Body of pancreas (tissue), 4 donors: Measurements from ENCODE around the gene SUN2. TPM values are rescaled to one million over a fixed set of nuclear protein-coding genes. Genes with fewer than 3 reads are reported as not detected.

ENCODE experiments used
- ATAC-seq: fragments of 150-250 bp; one replicate; pipeline ENCODE4 v1.9.1; 2016
- DNase-seq, 4 donors: peaks; one replicate each; pipeline ENCODE4 v3.0.0-alpha.2; 2019
- H3K27ac ChIP-seq, 4 donors: fragments of 200-600 bp; sonication (generic); 1 replicate in 3 of 4; 2 replicates in 1 of 4; pipeline versions ENCODE4 v1.5.1 to v1.6.1; 2016 to 2019; ENCODE audit warnings: mild to moderate bottlenecking in 1 of 4, mixed read lengths in 1 of 4, moderate library complexity in 1 of 4
- H3K27me3 ChIP-seq, 2 donors: fragments of 200-600 bp; sonication (generic); one replicate each; pipeline ENCODE4 v1.6.0; 2016; ENCODE audit warnings: mild to moderate bottlenecking in 1 of 2
- H3K36me3 ChIP-seq, 2 donors: fragments of 200-600 bp; sonication (generic); replicated peaks in 1 of 2; 2 replicates each; pipeline ENCODE4 v1.5.1; 2016; ENCODE audit warnings: low read depth in 2 of 2; ENCODE audit not compliant: insufficient read depth in 1 of 2
- H3K4me1 ChIP-seq: fragments of 200-600 bp; sonication (generic); one replicate; pipeline ENCODE4 v1.6.0; 2016
- H3K4me3 ChIP-seq, 2 donors: fragments of 200-600 bp; sonication (generic); 1 replicate in 1 of 2; 2 replicates in 1 of 2; pipeline ENCODE4 v1.5.1; 2016 to 2019
- H3K9me3 ChIP-seq, 3 donors: fragments of 200-600 bp; sonication (generic); 1 replicate in 2 of 3; 2 replicates in 1 of 3; pipeline ENCODE4 v1.5.1; 2016
- CTCF ChIP-seq, 7 experiments: fragments of 450-650 bp in 4 of 7; fragments of 200-600 bp in 3 of 7; sonication (generic) in 3 of 7; IDR thresholded peaks; one replicate each; pipeline ENCODE4 v1.5.1; 2016 to 2019; ENCODE audit warnings: antibody characterized with exemption in 7 of 7
- POLR2A ChIP-seq, 3 donors: fragments of 450-650 bp; IDR thresholded peaks; one replicate each; pipeline ENCODE4 v1.6.1; 2016; ENCODE audit warnings: antibody characterized with exemption in 3 of 3, mild to moderate bottlenecking in 2 of 3
- WGBS, 2 donors: methylation state at CpG; one replicate each; pipeline ENCODE4 v1.1.5; 2017; 5-methylcytosine and 5-hydroxymethylcytosine counted together
- intact Hi-C: fragments of 100-400 bp; cut with DNase I; formaldehyde crosslinking; loops from one replicate; pipeline ENCODE4 v1.15.1; 2023
- total RNA-seq, 2 donors: library from RNA; depleted of rRNA; stranded (reverse); fragments of >200 nt; gene quantifications; one replicate each; pipeline ENCODE4 v1.1.0, GENCODE V29; 2016

Gene SUN2
- total RNA-seq, 2 donors from 2014 or later = 143 to 166 TPM

DNA sequence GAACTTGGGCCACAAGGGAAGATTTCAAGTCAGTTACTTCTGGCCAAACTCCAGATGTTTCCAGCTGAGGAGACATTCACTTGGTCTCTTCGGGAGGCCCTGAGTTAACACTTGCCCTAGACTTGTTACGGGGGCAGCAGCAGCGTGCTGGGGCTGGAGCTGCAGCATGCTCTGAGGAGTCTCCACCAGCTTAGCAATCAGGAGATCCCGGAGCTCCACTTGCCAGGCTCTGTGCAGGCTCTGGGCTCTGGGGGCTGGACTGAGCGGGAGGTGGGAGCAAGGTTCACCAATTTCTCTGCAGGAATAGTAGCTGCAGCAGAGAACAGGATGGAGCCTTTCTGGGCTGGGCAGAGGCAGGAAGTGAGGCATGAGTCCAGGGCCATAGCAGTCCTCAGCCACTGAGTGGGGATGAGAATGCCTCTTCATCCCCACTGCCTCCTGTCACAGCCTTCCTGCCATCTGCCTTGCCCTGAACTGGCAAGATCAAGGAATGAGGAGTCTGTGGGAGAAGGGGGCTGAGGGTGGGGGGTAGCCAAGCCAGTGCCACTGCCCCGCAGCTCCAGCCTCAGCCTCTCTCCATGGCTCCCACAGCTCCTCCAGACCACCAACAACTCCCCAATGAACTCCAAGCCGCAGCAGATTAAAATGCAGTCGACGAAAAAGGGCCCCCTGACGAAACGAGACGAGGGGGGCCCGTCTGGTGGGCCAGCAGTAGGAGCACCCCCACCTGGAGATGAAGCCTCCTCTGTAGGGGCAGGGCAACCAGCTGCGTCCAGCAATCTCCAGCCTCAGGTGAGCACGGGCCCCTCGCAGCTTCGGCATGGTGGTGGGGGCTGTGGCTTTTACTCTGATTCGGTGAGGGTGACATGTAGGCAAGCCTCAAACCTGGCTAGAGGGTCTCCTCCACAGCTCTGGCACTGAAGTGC lies 26.7 kb downstream of the SUN2 start:
- no peaks in the 10 kb centered on the region for H3K27me3 ChIP-seq
- peaks cover 0 to 52% of the 10 kb centered on the region in 2 donors for H3K36me3 ChIP-seq
- no peaks in the 10 kb centered on the region for H3K9me3 ChIP-seq
- no peak overlapping the region for H3K27ac ChIP-seq
- intact Hi-C loops = no loop called here
- DNase-seq = peak in 1 of 4 donors; percentile 9
- H3K4me3 ChIP-seq = no peak overlapping the region
- H3K4me1 ChIP-seq = peaks cover 33% of the 10 kb centered on the region
- no peak for ATAC-seq
- TF ChIP-seq CTCF (IDR thresholded peaks at IDR 0.05) = no peak
- no peak for TF ChIP-seq POLR2A (IDR thresholded peaks at IDR 0.05)
- 90 to 92% methylated on average over 13 of the region's 18 CpGs for WGBS, 2 donors

DNA sequence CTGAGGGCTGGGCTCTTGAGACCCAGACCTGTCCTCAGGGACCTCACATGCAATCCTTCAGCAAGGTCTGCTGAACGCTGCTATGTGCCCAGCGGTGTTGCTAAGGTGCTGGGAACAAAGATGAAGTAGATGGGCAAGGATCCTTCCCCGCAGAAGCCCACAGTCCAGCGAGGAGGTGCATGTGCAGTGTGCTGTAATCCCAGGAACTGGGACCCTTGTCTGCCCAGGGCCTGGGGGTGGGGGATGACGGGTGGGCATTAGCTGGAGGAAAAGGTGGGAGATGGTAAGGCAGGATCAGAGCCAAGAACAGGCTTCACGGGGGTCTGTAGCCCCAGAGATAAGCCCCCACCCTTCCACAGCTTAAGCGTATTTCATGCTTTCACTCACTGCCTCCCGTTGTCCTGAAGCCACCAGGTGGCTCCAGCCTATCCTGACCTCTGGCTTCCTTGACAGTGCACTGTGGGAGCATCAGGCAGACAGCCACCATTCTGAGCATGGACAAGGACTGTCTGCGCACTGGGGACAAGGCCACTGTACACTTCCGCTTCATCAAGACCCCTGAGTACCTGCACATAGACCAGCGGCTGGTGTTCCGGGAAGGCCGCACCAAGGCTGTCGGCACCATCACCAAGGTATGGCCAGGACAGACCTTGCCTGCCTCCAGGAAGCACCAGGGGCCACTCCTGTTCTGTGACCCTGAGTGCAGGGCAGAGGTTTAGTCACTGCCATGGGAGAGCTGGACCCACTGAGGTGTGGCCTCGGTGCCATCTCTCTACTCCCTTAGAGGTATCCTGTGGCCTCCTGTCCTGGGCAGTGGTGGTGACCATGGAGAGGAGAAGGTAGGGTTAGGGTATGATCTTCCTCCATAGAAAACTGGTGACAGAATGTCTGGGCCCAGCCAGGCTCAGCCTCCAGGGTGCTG lies 28.0 kb downstream of the SUN2 start:
- DNase-seq = peak in 1 of 4 donors; percentile 8
- ATAC-seq = no peak
- H3K9me3 ChIP-seq = no peaks in the 10 kb centered on the region
- no peak overlapping the region for H3K4me3 ChIP-seq
- H3K36me3 ChIP-seq = peaks cover 0 to 57% of the 10 kb centered on the region in 2 donors
- 89 to 90% methylated on average over 10 to 15 of the region's 15 CpGs for WGBS, 2 donors
- peaks cover 20% of the 10 kb centered on the region for H3K4me1 ChIP-seq
- TF ChIP-seq CTCF (IDR thresholded peaks at IDR 0.05) = no peak
- TF ChIP-seq POLR2A (IDR thresholded peaks at IDR 0.05) = no peak
- intact Hi-C loops = no loop called here
- no peaks in the 10 kb centered on the region for H3K27me3 ChIP-seq
- H3K27ac ChIP-seq = no peak overlapping the region

DNA sequence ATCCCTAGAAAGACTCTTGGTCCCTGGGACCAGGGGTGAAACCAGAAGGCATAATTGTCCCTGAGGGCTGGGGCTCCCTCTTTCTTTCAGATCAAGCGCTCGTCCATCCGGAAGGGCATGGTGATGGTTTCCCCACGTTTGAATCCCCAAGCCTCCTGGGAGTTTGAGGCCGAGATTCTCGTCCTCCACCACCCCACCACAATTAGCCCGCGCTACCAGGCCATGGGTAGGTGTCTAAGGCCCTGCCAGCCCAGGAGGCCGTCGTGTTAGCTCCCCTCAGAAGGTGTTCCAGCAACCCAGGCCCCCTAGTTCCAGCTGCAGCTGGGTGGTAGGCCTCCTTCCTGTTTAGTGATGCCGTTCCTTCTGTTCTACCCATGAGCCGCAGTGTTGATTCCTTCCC lies 28.7 kb downstream of the SUN2 start:
- peaks cover 13% of the 10 kb centered on the region for H3K4me1 ChIP-seq
- ATAC-seq (no peak), DNase-seq (peak in 1 of 4 donors; percentile 6)
- TF ChIP-seq CTCF (IDR thresholded peaks at IDR 0.05) = no peak
- TF ChIP-seq POLR2A (IDR thresholded peaks at IDR 0.05) = no peak
- no peaks in the 10 kb centered on the region for H3K9me3 ChIP-seq
- 91 to 96% methylated on average over 12 of the region's 12 CpGs for WGBS, 2 donors
- H3K4me3 ChIP-seq = no peak overlapping the region
- H3K27me3 ChIP-seq = no peaks in the 10 kb centered on the region
- H3K36me3 ChIP-seq = peaks cover 0 to 61% of the 10 kb centered on the region in 2 donors
- H3K27ac ChIP-seq = no peak overlapping the region
- intact Hi-C loops = no loop called here

DNA sequence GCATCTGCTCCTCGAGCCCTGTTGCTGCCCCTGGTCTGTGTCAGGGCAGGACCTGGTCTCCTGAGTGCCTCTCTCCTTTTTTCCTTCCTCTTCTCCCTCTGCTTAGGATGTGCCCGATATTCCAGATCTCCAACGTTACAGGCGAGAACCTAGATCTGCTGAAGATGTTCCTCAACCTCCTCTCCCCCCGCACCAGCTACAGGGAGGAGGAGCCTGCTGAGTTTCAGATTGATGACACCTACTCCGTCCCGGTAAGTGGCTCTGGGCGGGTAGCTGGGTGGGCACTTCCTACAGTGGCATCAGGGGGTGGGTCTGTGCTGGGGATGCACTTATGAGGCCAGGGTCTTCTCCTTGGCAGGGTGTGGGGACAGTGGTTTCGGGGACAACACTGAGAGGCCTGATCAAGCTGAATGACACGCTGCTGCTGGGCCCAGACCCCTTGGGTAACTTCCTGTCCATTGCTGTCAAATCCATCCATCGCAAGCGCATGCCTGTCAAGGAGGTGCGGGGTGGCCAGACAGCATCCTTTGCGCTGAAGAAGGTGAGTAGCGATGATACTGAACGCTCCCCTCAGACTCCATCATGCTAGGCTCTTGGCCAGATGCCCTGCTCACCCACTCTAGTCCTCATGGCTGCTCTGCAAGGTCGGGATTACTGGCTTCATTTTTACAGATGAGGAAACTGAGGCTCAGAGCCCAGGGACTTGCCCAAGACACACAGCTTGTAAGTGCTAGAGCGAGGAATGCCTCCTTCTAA lies 29.7 kb downstream of the SUN2 start:
- DNase-seq = peak in 1 of 4 donors; percentile 8
- no peak for TF ChIP-seq CTCF (IDR thresholded peaks at IDR 0.05)
- no peak for TF ChIP-seq POLR2A (IDR thresholded peaks at IDR 0.05)
- Histone ChIP-seq H3K4me3 (no peak overlapping the region), H3K4me1 (peaks cover 3% of the 10 kb centered on the region), H3K27ac (no peak overlapping the region), H3K27me3 (no peaks in the 10 kb centered on the region), H3K36me3 (peaks cover 0 to 61% of the 10 kb centered on the region in 2 donors), H3K9me3 (no peaks in the 10 kb centered on the region)
- ATAC-seq = no peak
- 91 to 93% methylated on average over 9 to 18 of the region's 18 CpGs for WGBS, 2 donors
- intact Hi-C loops = no loop called here
